B cell (primary cell): Measurements from ENCODE around the gene SMIM35.

Experiments
- CTCF ChIP-seq: fragments of 200-600 bp; IDR thresholded peaks from one replicate; pipeline ENCODE4 v1.8.0; 2022; ENCODE audit warnings: antibody characterized with exemption, mild to moderate bottlenecking
- EZH2 ChIP-seq: IDR thresholded peaks from 2 replicates; pipeline ENCODE4 v1.6.1; 2012; ENCODE audit warnings: borderline replicate concordance, low read depth, mild to moderate bottlenecking, moderate library complexity, low read length; ENCODE audit not compliant: insufficient read depth, poor library complexity, severe bottlenecking

GRCh38 chr11:118065384-118065783 is 21.4 kb downstream of the SMIM35 start:
- TF ChIP-seq CTCF (no peak), EZH2 (no peak)
